SHP77 treated with DMSO at 0.1 percent for 48 hours (cell line): ENCODE data around the gene GPNMB.
"Not testable (repeated sequence)": the region's sequence is repeated elsewhere in the genome, so short reads cannot be mapped to it uniquely, and the experiment has no call there.

Source experiments
- DNase-seq: peaks from one replicate; lab custom pipeline; 2025; lab: John Stamatoyannopoulos, UW

Gene GPNMB

GRCh38 chr7:23306936-23307521 lies 60.5 kb downstream of the GPNMB start:
- no peak for DNase-seq

- DNase-seq, result no peak
Observed at GRCh38 chr7:23308754-23309153, 62.2 kb downstream of the GPNMB start.

GRCh38 chr7:23312141-23312540 lies 65.6 kb downstream of the GPNMB start:
- not testable (repeated sequence) for DNase-seq

- no peak for DNase-seq
Observed at GRCh38 chr7:23315366-23315765, 68.8 kb downstream of the GPNMB start.
